AG20443 (cell line): Measurements from ENCODE around the gene LRP3.

Source experiments
- DNase-seq: peaks from one replicate; pipeline ENCODE4 v3.0.0; 2012; ENCODE audit warnings: low spot score, mixed read lengths

LRP3 gene

DNA sequence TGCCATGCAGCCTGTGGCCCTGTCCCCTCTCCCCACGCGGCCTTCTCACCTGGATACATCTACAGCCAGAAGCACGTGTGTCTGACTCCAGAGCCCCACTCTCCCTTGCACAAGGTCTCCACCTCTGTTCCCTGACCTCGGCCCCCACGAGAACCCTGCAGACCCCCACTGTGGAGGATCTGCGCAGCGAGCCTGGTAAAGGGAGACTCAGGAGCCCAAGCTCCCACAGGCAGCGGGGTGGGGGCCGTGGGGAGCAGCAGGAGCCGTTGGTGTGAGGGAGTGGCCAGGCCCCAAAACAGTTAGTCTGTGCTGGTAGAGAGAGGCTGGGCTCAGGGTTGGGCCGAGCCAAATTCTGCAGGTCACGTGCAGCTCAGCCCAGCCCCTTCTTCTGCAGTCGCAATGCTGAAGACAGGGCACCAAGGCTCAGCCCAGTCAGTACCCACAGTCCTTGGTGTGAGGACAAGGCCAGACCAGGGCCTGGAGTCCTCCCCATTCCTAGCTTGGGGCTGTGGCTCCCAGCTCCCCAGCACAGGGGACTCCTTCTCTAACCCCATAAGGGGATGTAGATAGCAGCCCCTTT lies 60.2 kb downstream of the LRP3 start:
- no peak for DNase-seq

DNA sequence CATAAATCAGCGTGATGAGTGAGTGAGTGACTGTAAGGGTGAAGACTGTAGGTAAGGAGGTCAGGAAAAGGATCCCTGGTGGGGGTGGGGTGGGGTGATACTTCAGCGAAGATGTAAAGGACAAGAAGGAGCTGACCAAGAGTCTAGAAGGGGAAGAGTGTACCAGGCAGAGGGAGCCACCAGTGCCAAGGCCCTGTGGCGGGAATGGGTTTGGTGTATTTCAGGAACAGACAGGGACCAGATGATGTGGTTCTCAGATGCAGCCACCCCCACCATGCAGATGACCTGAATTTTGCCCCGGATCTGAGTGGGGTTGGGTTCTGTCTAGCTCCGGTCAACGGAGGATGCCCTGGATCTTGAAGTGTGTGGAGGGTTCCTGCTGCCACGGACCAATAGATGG lies 61.7 kb downstream of the LRP3 start:
- DNase-seq, result no peak

DNA sequence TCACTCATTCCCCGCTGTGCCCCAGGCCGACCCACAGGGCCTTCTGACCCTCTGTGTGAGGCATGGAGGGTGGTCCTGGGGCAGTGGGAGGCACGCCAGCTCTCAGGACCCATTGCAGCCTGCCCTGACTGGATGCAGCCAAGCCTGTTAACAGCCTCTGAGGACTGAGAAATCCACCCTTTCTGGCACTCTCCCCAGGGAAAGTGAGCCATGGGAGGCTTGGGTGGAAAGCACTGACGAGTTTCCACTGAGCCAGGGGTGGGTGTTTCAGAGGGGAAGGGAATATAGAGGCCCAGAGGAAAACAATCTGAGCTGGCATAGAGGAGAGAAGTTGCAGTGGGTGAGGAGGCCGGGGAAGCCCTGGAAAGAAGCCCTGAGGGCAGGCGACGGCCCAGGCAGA lies 62.1 kb downstream of the LRP3 start:
- no peak for DNase-seq

DNA sequence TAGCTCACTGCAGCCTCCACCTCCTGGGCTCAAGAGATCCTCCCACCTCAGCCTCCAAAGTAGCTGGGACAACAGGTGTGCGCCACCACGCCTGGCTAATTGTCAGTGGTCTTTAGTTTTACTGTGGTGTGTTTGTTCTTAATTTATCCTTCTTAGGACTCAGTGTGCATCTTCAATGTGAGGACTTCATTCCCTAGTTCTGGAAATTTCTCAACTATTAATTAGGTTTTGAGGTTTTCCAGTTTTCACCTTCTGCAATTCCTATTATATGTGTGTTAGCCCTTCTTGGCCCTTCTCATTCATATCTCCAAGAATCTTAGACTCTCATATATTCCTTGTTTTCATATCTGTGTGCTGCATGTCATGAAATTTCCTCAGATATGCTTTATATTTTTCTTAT lies 63.7 kb downstream of the LRP3 start:
- DNase-seq, result no peak
